ENCODE data around the gene TLE2.
"Not testable (repeated sequence)": the region's sequence is repeated elsewhere in the genome, so short reads cannot be mapped to it uniquely, and the experiment has no call there.

DNA sequence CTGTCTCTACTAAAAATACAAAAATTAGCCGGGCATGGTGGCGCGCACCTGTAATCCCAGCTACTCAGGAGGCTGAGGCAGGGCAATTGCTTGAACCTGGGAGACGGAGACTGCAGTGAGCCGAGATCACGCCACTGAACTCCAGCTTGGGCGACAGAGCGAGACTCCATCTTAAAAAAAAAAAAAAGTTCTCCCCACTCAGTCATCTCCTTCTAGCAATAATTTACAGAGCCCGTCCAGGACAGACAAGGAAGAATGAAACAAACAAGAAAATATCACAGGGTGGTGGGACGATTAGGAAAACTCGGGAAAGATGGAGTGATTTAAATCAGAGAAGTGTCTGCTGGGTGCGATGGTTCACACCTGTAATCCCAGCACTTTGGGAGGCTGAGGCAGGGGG lies 65.4 kb downstream of the TLE2 start:
- TF ChIP-seq, protein P1, sequence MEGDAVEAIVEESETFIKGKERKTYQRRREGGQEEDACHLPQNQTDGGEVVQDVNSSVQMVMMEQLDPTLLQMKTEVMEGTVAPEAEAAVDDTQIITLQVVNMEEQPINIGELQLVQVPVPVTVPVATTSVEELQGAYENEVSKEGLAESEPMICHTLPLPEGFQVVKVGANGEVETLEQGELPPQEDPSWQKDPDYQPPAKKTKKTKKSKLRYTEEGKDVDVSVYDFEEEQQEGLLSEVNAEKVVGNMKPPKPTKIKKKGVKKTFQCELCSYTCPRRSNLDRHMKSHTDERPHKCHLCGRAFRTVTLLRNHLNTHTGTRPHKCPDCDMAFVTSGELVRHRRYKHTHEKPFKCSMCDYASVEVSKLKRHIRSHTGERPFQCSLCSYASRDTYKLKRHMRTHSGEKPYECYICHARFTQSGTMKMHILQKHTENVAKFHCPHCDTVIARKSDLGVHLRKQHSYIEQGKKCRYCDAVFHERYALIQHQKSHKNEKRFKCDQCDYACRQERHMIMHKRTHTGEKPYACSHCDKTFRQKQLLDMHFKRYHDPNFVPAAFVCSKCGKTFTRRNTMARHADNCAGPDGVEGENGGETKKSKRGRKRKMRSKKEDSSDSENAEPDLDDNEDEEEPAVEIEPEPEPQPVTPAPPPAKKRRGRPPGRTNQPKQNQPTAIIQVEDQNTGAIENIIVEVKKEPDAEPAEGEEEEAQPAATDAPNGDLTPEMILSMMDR (IDR thresholded peaks at IDR 0.05; ENCODE audit: insufficient read depth, low read length, poor library complexity, severe bottlenecking): not testable (repeated sequence)
- TF ChIP-seq EZH2phosphoT487 (conservative IDR thresholded peaks at IDR 0.05; ENCODE audit: low read length): not testable (repeated sequence)

Measured in SU-DHL-6 (cell line).